Liver (tissue), 9 donors: Measurements from ENCODE around the gene KRIT1. TPM values are rescaled to one million over a fixed set of nuclear protein-coding genes. Genes with fewer than 3 reads are reported as not detected.

Experiments
- DNase-seq: peaks from one replicate; pipeline ENCODE4 v3.0.0-alpha.2; 2017; ENCODE audit warnings: low spot score
- H3K27ac ChIP-seq, 2 donors: one replicate each; pipeline ENCODE4 v1.7.0; 2013; ENCODE audit warnings: inconsistent platforms in 2 of 2, low read length in 2 of 2, control low read depth in 1 of 2, low read depth in 1 of 2, mild to moderate bottlenecking in 1 of 2
- H3K27me3 ChIP-seq, 4 donors: one replicate each; pipeline versions ENCODE4 v1.6.1 to v1.7.0; 2013; ENCODE audit warnings: low read length in 3 of 4, inconsistent platforms in 1 of 4, mild to moderate bottlenecking in 1 of 4, moderate library complexity in 1 of 4; ENCODE audit not compliant: control insufficient read depth in 4 of 4, insufficient read depth in 4 of 4
- H3K36me3 ChIP-seq, 4 donors: one replicate each; pipeline versions ENCODE4 v1.6.1 to v1.7.0; 2013; ENCODE audit warnings: low read length in 3 of 4, mild to moderate bottlenecking in 3 of 4, low read depth in 1 of 4, moderate library complexity in 1 of 4; ENCODE audit not compliant: control insufficient read depth in 4 of 4, insufficient read depth in 3 of 4
- H3K4me1 ChIP-seq, 4 donors: one replicate each; pipeline versions ENCODE4 v1.6.1 to v1.7.0; 2013; ENCODE audit warnings: low read length in 3 of 4, mild to moderate bottlenecking in 3 of 4, moderate library complexity in 1 of 4; ENCODE audit not compliant: control insufficient read depth in 4 of 4, insufficient read depth in 4 of 4
- H3K4me3 ChIP-seq, 3 donors: one replicate each; pipeline versions ENCODE4 v1.6.1 to v1.7.0; 2013; ENCODE audit warnings: low read length in 3 of 3, control low read depth in 1 of 3, low read depth in 1 of 3, mild to moderate bottlenecking in 1 of 3
- H3K9ac ChIP-seq, 2 donors: one replicate each; pipeline ENCODE4 v1.7.0; 2013; ENCODE audit warnings: low read length in 2 of 2, mild to moderate bottlenecking in 2 of 2, moderate library complexity in 2 of 2, control low read depth in 1 of 2, low read depth in 1 of 2
- H3K9me3 ChIP-seq, 4 donors: one replicate each; pipeline versions ENCODE4 v1.6.1 to v1.7.0; 2013; ENCODE audit warnings: low read length in 3 of 4; ENCODE audit not compliant: control insufficient read depth in 4 of 4
- CTCF ChIP-seq: fragments of 150-350 bp; IDR thresholded peaks from 2 replicates; pipeline ENCODE4 v1.5.1; 2017; ENCODE audit warnings: improper control_type of control experiment, low read depth, low read length; ENCODE audit not compliant: missing input control
- EGR1 ChIP-seq, 2 donors: IDR thresholded peaks; 2 replicates each; pipeline ENCODE4 v1.6.1; 2016 to 2018; ENCODE audit warnings: antibody characterized with exemption in 2 of 2, low read depth in 2 of 2
- GABPA ChIP-seq, 2 donors: IDR thresholded peaks in 1 of 2; conservative IDR thresholded peaks in 1 of 2; 2 replicates each; pipeline ENCODE4 v1.6.1; 2016; ENCODE audit warnings: antibody characterized with exemption in 2 of 2, mild to moderate bottlenecking in 1 of 2, moderate library complexity in 1 of 2
- HNF4A ChIP-seq, 2 donors: conservative IDR thresholded peaks; 2 replicates each; pipeline ENCODE4 v1.6.1; 2016; ENCODE audit warnings: antibody characterized with exemption in 2 of 2, mild to moderate bottlenecking in 2 of 2
- HNF4G ChIP-seq: IDR thresholded peaks from 2 replicates; pipeline ENCODE4 v1.6.1; 2016; ENCODE audit warnings: antibody characterized with exemption
- JUND ChIP-seq, 2 donors: IDR thresholded peaks; 2 replicates each; pipeline ENCODE4 v1.6.1; 2016; ENCODE audit warnings: antibody characterized with exemption in 2 of 2
- NR2F2 ChIP-seq: IDR thresholded peaks from 2 replicates; pipeline ENCODE4 v1.6.1; 2016; ENCODE audit warnings: antibody characterized with exemption
- RAD21 ChIP-seq, 2 donors: IDR thresholded peaks; 2 replicates each; pipeline ENCODE4 v1.6.1; 2016; ENCODE audit warnings: antibody characterized with exemption in 2 of 2, mild to moderate bottlenecking in 2 of 2
- RXRA ChIP-seq, 2 donors: IDR thresholded peaks; 2 replicates each; pipeline ENCODE4 v1.6.1; 2017 to 2018; ENCODE audit warnings: antibody characterized with exemption in 2 of 2, mild to moderate bottlenecking in 1 of 2
- YY1 ChIP-seq: IDR thresholded peaks from 2 replicates; pipeline ENCODE4 v1.6.1; 2016; ENCODE audit warnings: antibody characterized with exemption, mild to moderate bottlenecking
- WGBS: extraction: QIAGEN DNeasy Blood & Tissue Kit; methylation state at CpG from one replicate; pipeline ENCODE4 v1.1.7; 2013; 5-methylcytosine and 5-hydroxymethylcytosine counted together
- polyA plus RNA-seq, 2 donors: library from polyadenylated mRNA; stranded (reverse) in 1 of 2; unstranded in 1 of 2; fragments of 200-250 nt in 1 of 2; fragments of >200 nt in 1 of 2; fragmentation: Nextera tagmentation in 1 of 2; extraction: Ambion mirVana in 1 of 2; gene quantifications; one replicate each; pipeline versions ENCODE4 v1.2.1 to v1.2.3, GENCODE V29; 2013 to 2015
- total RNA-seq, 2 donors: library from RNA; depleted of rRNA; stranded (reverse); fragments of >200 nt; gene quantifications; one replicate each; pipeline ENCODE4 v1.2.3, GENCODE V29; 2014
- TF ChIP-seq, protein P1 (sequence below): IDR thresholded peaks from 2 replicates; pipeline ENCODE4 v1.6.1; 2016; ENCODE audit warnings: antibody characterized with exemption, mild to moderate bottlenecking
- TF ChIP-seq, protein P2 (sequence below): IDR thresholded peaks from 2 replicates; pipeline ENCODE4 v1.6.1; 2016; ENCODE audit warnings: antibody characterized with exemption
- TF ChIP-seq, protein P3 (sequence below): IDR thresholded peaks from 2 replicates; pipeline ENCODE4 v1.6.1; 2016; ENCODE audit warnings: antibody characterized with exemption
- donor health status: healthy.
- donor health status: healthy.
- donor health status: healthy.
- donor health status: healthy.
- donor health status: healthy.

KRIT1 gene
- total and polyA plus RNA-seq, 4 donors = 8.0 to 48.4 (median 23.9) TPM

DNA sequence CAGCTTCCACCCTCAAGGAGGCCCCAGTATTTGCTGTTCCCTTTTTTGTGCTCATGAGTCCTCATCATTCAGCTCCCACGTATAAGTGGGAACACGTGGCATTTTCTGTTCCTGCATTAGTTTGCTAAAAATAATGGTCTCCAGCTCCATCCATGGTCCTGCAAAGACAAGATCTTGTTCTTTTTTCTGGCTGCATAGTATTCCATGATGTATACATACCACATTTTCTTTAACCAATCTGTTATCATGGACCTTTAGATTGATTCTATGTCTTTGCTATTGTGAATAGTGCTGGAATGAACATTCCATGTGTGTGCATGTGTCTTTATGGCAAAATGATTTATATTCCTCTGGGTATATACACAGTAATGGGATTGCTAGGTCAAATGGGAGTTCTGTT, 17.0 kb downstream of the KRIT1 start (continued):
- TF ChIP-seq, protein P1, sequence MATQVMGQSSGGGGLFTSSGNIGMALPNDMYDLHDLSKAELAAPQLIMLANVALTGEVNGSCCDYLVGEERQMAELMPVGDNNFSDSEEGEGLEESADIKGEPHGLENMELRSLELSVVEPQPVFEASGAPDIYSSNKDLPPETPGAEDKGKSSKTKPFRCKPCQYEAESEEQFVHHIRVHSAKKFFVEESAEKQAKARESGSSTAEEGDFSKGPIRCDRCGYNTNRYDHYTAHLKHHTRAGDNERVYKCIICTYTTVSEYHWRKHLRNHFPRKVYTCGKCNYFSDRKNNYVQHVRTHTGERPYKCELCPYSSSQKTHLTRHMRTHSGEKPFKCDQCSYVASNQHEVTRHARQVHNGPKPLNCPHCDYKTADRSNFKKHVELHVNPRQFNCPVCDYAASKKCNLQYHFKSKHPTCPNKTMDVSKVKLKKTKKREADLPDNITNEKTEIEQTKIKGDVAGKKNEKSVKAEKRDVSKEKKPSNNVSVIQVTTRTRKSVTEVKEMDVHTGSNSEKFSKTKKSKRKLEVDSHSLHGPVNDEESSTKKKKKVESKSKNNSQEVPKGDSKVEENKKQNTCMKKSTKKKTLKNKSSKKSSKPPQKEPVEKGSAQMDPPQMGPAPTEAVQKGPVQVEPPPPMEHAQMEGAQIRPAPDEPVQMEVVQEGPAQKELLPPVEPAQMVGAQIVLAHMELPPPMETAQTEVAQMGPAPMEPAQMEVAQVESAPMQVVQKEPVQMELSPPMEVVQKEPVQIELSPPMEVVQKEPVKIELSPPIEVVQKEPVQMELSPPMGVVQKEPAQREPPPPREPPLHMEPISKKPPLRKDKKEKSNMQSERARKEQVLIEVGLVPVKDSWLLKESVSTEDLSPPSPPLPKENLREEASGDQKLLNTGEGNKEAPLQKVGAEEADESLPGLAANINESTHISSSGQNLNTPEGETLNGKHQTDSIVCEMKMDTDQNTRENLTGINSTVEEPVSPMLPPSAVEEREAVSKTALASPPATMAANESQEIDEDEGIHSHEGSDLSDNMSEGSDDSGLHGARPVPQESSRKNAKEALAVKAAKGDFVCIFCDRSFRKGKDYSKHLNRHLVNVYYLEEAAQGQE = no peak
- no peak for TF ChIP-seq YY1

DNA sequence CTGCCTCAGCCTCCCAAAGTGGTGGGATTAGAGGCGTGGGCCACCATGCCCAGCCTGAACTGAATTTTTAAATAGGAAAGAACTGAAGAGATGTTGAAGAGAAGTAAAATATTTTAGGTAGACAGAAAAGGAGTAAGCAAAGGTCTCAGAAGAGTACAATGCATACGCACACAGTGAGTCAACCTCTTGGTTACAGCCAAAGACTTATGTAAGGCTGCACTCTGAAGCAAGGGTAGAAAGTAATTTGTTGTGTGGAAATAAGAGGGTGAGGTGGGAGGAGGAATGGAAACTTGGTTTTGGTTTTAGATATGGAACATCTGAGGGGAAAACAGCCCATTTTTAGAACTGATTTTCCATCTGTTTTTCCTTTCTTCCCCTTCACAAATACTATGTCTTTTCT, 17.6 kb downstream of the KRIT1 start:
- WGBS = 96% methylated on average over 2 of the region's 2 CpGs
- DNase-seq = no peak
- no peak overlapping the region for H3K9ac ChIP-seq
- H3K27ac ChIP-seq = no peak overlapping the region
- no peaks in the 10 kb centered on the region for H3K27me3 ChIP-seq
- H3K4me3 ChIP-seq = no peak overlapping the region
- peaks cover 2 to 46% (median 39%) of the 10 kb centered on the region in 4 donors for H3K36me3 ChIP-seq
- H3K9me3 ChIP-seq = no peaks in the 10 kb centered on the region
- TF ChIP-seq HNF4G (no peak), GABPA (IDR thresholded peaks at IDR 0.05 in 1 of 2, conservative IDR thresholded peaks at IDR 0.05 in 1 of 2) (no peak), YY1 (no peak), JUND (IDR thresholded peaks at IDR 0.05) (no peak), EGR1 (IDR thresholded peaks at IDR 0.05; ENCODE audit: low read depth in 2 of 2) (no peak), NR2F2 (no peak), RXRA (IDR thresholded peaks at IDR 0.05) (no peak), RAD21 (IDR thresholded peaks at IDR 0.05) (no peak), CTCF (no peak), HNF4A (conservative IDR thresholded peaks at IDR 0.05) (no peak)
- TF ChIP-seq, protein P2, sequence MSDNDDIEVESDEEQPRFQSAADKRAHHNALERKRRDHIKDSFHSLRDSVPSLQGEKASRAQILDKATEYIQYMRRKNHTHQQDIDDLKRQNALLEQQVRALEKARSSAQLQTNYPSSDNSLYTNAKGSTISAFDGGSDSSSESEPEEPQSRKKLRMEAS = no peak
- TF ChIP-seq, protein P3, sequence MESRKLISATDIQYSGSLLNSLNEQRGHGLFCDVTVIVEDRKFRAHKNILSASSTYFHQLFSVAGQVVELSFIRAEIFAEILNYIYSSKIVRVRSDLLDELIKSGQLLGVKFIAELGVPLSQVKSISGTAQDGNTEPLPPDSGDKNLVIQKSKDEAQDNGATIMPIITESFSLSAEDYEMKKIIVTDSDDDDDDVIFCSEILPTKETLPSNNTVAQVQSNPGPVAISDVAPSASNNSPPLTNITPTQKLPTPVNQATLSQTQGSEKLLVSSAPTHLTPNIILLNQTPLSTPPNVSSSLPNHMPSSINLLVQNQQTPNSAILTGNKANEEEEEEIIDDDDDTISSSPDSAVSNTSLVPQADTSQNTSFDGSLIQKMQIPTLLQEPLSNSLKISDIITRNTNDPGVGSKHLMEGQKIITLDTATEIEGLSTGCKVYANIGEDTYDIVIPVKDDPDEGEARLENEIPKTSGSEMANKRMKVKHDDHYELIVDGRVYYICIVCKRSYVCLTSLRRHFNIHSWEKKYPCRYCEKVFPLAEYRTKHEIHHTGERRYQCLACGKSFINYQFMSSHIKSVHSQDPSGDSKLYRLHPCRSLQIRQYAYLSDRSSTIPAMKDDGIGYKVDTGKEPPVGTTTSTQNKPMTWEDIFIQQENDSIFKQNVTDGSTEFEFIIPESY = no peak
- TF ChIP-seq, protein P1 = no peak
- H3K4me1 ChIP-seq = no peaks in the 10 kb centered on the region
